Gastroesophageal sphincter (tissue), 3 donors: ENCODE results near the gene GPR150.

Experiments
- EP300 ChIP-seq: sonication (generic); formaldehyde crosslinking; IDR thresholded peaks from one replicate; pipeline ENCODE4 v1.6.1; 2017; ENCODE audit warnings: antibody characterized with exemption, mild to moderate bottlenecking
- POLR2A ChIP-seq, 2 donors: fragments of 450-650 bp; IDR thresholded peaks; one replicate each; pipeline ENCODE4 v1.6.1; 2017; ENCODE audit warnings: antibody characterized with exemption in 2 of 2, mild to moderate bottlenecking in 2 of 2, moderate library complexity in 1 of 2
- POLR2AphosphoS5 ChIP-seq: sonication (generic); formaldehyde crosslinking; IDR thresholded peaks from one replicate; pipeline ENCODE4 v1.6.1; 2017; ENCODE audit warnings: antibody characterized with exemption
- TF ChIP-seq, protein P1 (sequence below), 4 experiments: fragments of 200-600 bp in 2 of 4; fragments of 450-650 bp in 2 of 4; sonication (generic) in 1 of 4; IDR thresholded peaks; one replicate each; pipeline ENCODE4 v1.5.1; 2017 to 2019; ENCODE audit warnings: antibody characterized with exemption in 4 of 4, mild to moderate bottlenecking in 2 of 4, moderate library complexity in 2 of 4

DNA sequence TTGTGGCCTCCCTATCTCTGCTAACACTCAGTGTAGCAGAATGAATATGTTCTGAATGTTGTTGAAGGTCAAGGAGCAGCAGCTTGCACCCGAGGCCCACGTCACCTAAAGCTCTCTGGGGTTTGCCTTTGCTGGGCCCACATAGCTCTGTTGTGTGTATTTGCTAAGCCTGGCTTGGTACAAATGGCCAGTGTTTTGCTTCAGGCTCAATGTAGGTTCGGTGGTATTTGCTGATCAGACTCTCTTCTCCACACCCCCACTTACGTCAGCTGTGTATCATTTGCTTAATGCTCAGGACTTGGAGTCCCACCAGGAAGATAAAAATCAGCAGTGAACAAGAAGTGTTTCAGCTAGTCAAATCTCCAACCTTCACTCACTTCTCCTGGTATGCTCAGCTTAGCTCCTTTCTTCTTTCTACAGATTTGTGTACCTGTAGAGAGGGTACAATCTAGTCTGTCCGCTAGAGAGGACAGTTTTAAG lies 21.9 kb downstream of the GPR150 start:
- TF ChIP-seq POLR2A (IDR thresholded peaks at IDR 0.05): peak in 1 of 2 donors; percentile 15
- TF ChIP-seq EP300: no peak
- peak; percentile 89 for TF ChIP-seq POLR2AphosphoS5
- TF ChIP-seq, protein P1, sequence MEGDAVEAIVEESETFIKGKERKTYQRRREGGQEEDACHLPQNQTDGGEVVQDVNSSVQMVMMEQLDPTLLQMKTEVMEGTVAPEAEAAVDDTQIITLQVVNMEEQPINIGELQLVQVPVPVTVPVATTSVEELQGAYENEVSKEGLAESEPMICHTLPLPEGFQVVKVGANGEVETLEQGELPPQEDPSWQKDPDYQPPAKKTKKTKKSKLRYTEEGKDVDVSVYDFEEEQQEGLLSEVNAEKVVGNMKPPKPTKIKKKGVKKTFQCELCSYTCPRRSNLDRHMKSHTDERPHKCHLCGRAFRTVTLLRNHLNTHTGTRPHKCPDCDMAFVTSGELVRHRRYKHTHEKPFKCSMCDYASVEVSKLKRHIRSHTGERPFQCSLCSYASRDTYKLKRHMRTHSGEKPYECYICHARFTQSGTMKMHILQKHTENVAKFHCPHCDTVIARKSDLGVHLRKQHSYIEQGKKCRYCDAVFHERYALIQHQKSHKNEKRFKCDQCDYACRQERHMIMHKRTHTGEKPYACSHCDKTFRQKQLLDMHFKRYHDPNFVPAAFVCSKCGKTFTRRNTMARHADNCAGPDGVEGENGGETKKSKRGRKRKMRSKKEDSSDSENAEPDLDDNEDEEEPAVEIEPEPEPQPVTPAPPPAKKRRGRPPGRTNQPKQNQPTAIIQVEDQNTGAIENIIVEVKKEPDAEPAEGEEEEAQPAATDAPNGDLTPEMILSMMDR (IDR thresholded peaks at IDR 0.05): no peak
